GM20431 (cell line): ENCODE measurements around the gene TGM6.

Experiments
- in situ Hi-C: fragments of 300-500 bp; cut with MseI, MboI; formaldehyde crosslinking; loops from one replicate; pipeline ENCODE4 v1.15.0; 2020; ENCODE audit warnings: low sequenced_read_pairs; ENCODE audit not compliant: unreplicated experiment

The TGM6 gene

GRCh38 chr20:2380601-2381000 is at the start of gene TGM6:
Gene TGM6, plus strand, starts transcription at chr20:2380901. Its CDS starts 68 bp downstream, at chr20:2380969.
- in situ Hi-C loops = no loop called here

- in situ Hi-C loops = no loop called here
Observed at GRCh38 chr20:2331106-2331505, 49.6 kb upstream of the TGM6 start.

GRCh38 chr20:2331901-2332565 is 48.7 kb upstream of the TGM6 start:
- in situ Hi-C loops = no loop called here

- in situ Hi-C loops = no loop called here
Observed at GRCh38 chr20:2332711-2333110, 48.0 kb upstream of the TGM6 start.

GRCh38 chr20:2333821-2334220 is 46.9 kb upstream of the TGM6 start:
- in situ Hi-C loops = no loop called here

- in situ Hi-C loops = no loop called here
Observed at GRCh38 chr20:2335096-2335870, 45.4 kb upstream of the TGM6 start.

GRCh38 chr20:2336471-2336870 is 44.2 kb upstream of the TGM6 start:
- in situ Hi-C loops = no loop called here

- in situ Hi-C loops = no loop called here
Observed at GRCh38 chr20:2337142-2337541, 43.6 kb upstream of the TGM6 start.

- in situ Hi-C loops = no loop called here
Observed at GRCh38 chr20:2338411-2339066, 42.2 kb upstream of the TGM6 start.

GRCh38 chr20:2340136-2340535 is 40.6 kb upstream of the TGM6 start:
- in situ Hi-C loops = no loop called here

GRCh38 chr20:2340823-2341222 is 39.9 kb upstream of the TGM6 start:
- in situ Hi-C loops = no loop called here

GRCh38 chr20:2341336-2341735 is 39.4 kb upstream of the TGM6 start:
- in situ Hi-C loops = no loop called here

- in situ Hi-C loops = no loop called here
Observed at GRCh38 chr20:2342243-2342642, 38.5 kb upstream of the TGM6 start.

- in situ Hi-C loops = no loop called here
Observed at GRCh38 chr20:2346188-2346587, 34.5 kb upstream of the TGM6 start.

GRCh38 chr20:2348336-2348735 is 32.4 kb upstream of the TGM6 start:
- in situ Hi-C loops = no loop called here

GRCh38 chr20:2349801-2350200 is 30.9 kb upstream of the TGM6 start:
- in situ Hi-C loops = no loop called here

GRCh38 chr20:2350606-2351005 is 30.1 kb upstream of the TGM6 start:
- in situ Hi-C loops = no loop called here

- in situ Hi-C loops = no loop called here
Observed at GRCh38 chr20:2353231-2353630, 27.5 kb upstream of the TGM6 start.

- in situ Hi-C loops = no loop called here
Observed at GRCh38 chr20:2357114-2357513, 23.6 kb upstream of the TGM6 start.

- in situ Hi-C loops = no loop called here
Observed at GRCh38 chr20:2358006-2358405, 22.7 kb upstream of the TGM6 start.

- in situ Hi-C loops = no loop called here
Observed at GRCh38 chr20:2361035-2361593, 19.6 kb upstream of the TGM6 start.
